SK-N-SH treated with all-trans-retinoic acid at 6 μM for 48 hours (cell line): ENCODE results near the gene NID1.

Experiments
- BACH2 ChIP-seq: fragments of 250-450 bp; sonication (Bioruptor Pico); IDR thresholded peaks from 2 replicates; pipeline ENCODE4 v1.9.0; 2021; ENCODE audit warnings: mild to moderate bottlenecking, borderline replicate concordance
- POU6F1 ChIP-seq: fragments of 250-450 bp; sonication (Bioruptor Pico); IDR thresholded peaks from 2 replicates; pipeline ENCODE4 v1.8.0; 2021; ENCODE audit warnings: low read depth, mild to moderate bottlenecking, moderate library complexity, borderline replicate concordance
- PPARA ChIP-seq: fragments of 250-450 bp; sonication (Bioruptor Pico); IDR thresholded peaks from 2 replicates; pipeline ENCODE4 v1.5.0; 2020; ENCODE audit warnings: mild to moderate bottlenecking, borderline replicate concordance
- RARB ChIP-seq: fragments of 250-450 bp; sonication (Bioruptor Pico); IDR thresholded peaks from 2 replicates; pipeline ENCODE4 v1.8.0; 2021; ENCODE audit warnings: mild to moderate bottlenecking, moderate library complexity
- TSHZ2 ChIP-seq: fragments of 250-450 bp; sonication (Bioruptor Pico); IDR thresholded peaks from 2 replicates; pipeline ENCODE4 v1.5.0; 2020; ENCODE audit warnings: mild to moderate bottlenecking, moderate library complexity

DNA sequence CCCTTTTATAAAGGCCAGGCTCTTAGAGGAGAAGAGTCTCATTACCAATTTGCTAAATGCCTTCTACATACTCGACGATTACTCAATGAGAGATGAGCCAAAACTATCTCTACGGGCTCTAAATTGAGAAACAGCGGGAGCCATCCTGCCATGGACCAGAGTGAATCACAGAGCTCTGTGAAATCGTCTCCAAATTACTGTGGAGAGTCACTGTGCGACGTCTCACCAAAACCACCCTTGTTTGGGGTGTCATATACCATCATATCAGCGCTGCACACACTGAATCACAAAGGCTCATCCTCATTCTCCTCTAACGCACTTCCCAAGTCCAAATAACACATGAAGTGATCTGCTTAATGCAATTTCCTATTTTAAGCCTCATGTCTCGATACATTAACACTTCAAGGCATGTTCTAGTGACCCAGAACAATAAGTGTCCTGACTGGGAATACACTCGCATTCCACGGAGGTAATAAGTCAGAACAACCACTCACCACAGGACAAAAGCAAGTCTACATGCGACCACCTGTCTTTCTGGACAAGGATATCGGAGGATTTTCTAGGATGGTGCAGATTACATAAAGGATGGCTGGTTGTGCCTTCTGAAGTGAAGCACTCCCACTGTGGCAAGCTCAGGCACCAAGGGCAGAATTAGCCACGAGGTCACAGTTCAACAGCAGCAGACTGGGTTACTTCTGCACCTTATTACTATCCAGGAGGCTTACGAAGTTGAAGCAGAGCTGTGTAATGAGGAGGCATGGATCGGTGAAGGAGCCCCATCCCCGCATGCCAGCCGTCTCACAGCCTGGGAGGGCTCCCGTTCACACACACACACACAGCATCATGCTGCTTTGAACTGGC, 44.3 kb downstream of the NID1 start:
- TF ChIP-seq PPARA (CRISPR knock-in tag) (no peak), RARB (CRISPR knock-in tag) (no peak), TSHZ2 (CRISPR knock-in tag) (no peak), POU6F1 (no peak), BACH2 (CRISPR knock-in tag) (no peak)
